LNCaP clone FGC (cell line): ENCODE results near the gene MAPKAPK2.

ENCODE experiments used
- DNase-seq: peaks from one replicate; pipeline ENCODE4 v3.0.0-alpha.2; 2011; ENCODE audit warnings: low read depth
- H3K4me3 ChIP-seq: 2 replicates; pipeline ENCODE4 v1.5.1; 2011; ENCODE audit warnings: mild to moderate bottlenecking, low read depth, low read length, control low read depth
- CTCF ChIP-seq: IDR thresholded peaks from 2 replicates; pipeline ENCODE4 v1.5.1; 2012; ENCODE audit warnings: mild to moderate bottlenecking; ENCODE audit not compliant: control insufficient read depth, insufficient read depth; ENCODE audit errors: extremely low read depth

MAPKAPK2 gene

GRCh38 chr1:206695733-206696132 lies 11.0 kb downstream of the MAPKAPK2 start:
- no peak overlapping the region for H3K4me3 ChIP-seq
- no peak for TF ChIP-seq CTCF
- DNase-seq, result no peak

GRCh38 chr1:206696812-206697585 lies 12.3 kb downstream of the MAPKAPK2 start:
- no peak overlapping the region for H3K4me3 ChIP-seq
- no peak for TF ChIP-seq CTCF
- no peak for DNase-seq

- DNase-seq, result no peak
- H3K4me3 ChIP-seq, result no peak overlapping the region
- no peak for TF ChIP-seq CTCF
Measured at GRCh38 chr1:206698011-206698410, 13.3 kb downstream of the MAPKAPK2 start.

GRCh38 chr1:206699000-206699586 lies 14.4 kb downstream of the MAPKAPK2 start:
- no peak for TF ChIP-seq CTCF
- no peak overlapping the region for H3K4me3 ChIP-seq
- no peak for DNase-seq

GRCh38 chr1:206699626-206700025 lies 14.9 kb downstream of the MAPKAPK2 start:
- DNase-seq, result no peak
- no peak overlapping the region for H3K4me3 ChIP-seq
- TF ChIP-seq CTCF, result no peak

GRCh38 chr1:206700445-206701036 lies 15.8 kb downstream of the MAPKAPK2 start:
- no peak for TF ChIP-seq CTCF
- no peak for DNase-seq
- H3K4me3 ChIP-seq, result no peak overlapping the region
